WTC11 (cell line): Measurements from ENCODE around the gene VASH1. TPM values are rescaled to one million over a fixed set of nuclear protein-coding genes. Genes with fewer than 3 reads are reported as not detected.
A peak's percentile ranks its signal among the peaks of the same experiment; 100 is the strongest.

Experiments used
- ATAC-seq: fragments of 200-7000 bp; cut with Tn5 transposase; 2 replicates; pipeline ENCODE4 v1.10.0; 2021; ENCODE audit warnings: mild to moderate bottlenecking, moderate library complexity
- Bru-seq: library from RNA; stranded (reverse); fragments of 400-500 nt; gene quantifications from one replicate; lab custom pipeline; 2021; lab: Mats Ljungman, UMichigan
- CTCF ChIA-PET: fragments of 300-600 bp; sonication (Branson Sonifier 250); formaldehyde crosslinking; loops from one replicate; lab custom pipeline; 2021; ENCODE audit warnings: antibody characterized with exemption; lab: Charles Lee
- POLR2A ChIA-PET: fragments of 350-600 bp; sonication (Branson Sonifier 250); formaldehyde crosslinking; loops from one replicate; lab custom pipeline; 2021; ENCODE audit warnings: antibody characterized with exemption; lab: Charles Lee
- DNase-seq: peaks from one replicate; pipeline ENCODE4 v3.0.0; 2021; ENCODE audit warnings: low spot score
- H3K27ac Mint-ChIP-seq: 2 replicates; pipeline ENCODE4 v1.8.0; 2021; ENCODE audit warnings: mixed read lengths
- H3K27me3 Mint-ChIP-seq: 2 replicates; pipeline ENCODE4 v1.8.0; 2021; ENCODE audit warnings: low read depth, mild to moderate bottlenecking, moderate library complexity, mixed read lengths
- H3K36me3 Mint-ChIP-seq: 2 replicates; pipeline ENCODE4 v1.8.0; 2021; ENCODE audit warnings: mixed read lengths
- H3K4me1 Mint-ChIP-seq: 2 replicates; pipeline ENCODE4 v1.8.0; 2022; ENCODE audit warnings: mixed read lengths
- H3K4me3 Mint-ChIP-seq: 2 replicates; pipeline ENCODE4 v1.8.0; 2021; ENCODE audit warnings: mild to moderate bottlenecking, moderate library complexity, mixed read lengths
- H3K9me3 Mint-ChIP-seq: 2 replicates; pipeline ENCODE4 v1.8.0; 2021; ENCODE audit warnings: mixed read lengths
- ARID4B ChIP-seq: sonication (generic); formaldehyde crosslinking; IDR thresholded peaks from 2 replicates; pipeline ENCODE4 v1.8.0; 2023; ENCODE audit warnings: missing genetic modification reagents, mild to moderate bottlenecking, borderline replicate concordance
- ATF1 ChIP-seq: sonication (generic); formaldehyde crosslinking; IDR thresholded peaks from 2 replicates; pipeline ENCODE4 v1.8.1; 2023; ENCODE audit warnings: mild to moderate bottlenecking, moderate library complexity, missing genetic modification reagents
- ATF6 ChIP-seq: sonication (generic); formaldehyde crosslinking; IDR thresholded peaks from 2 replicates; pipeline ENCODE4 v1.8.1; 2023; ENCODE audit warnings: mild to moderate bottlenecking, missing genetic modification reagents
- CREM ChIP-seq: sonication (generic); formaldehyde crosslinking; IDR thresholded peaks from 2 replicates; pipeline ENCODE4 v1.8.1; 2022; ENCODE audit warnings: mild to moderate bottlenecking, missing genetic modification reagents, moderate library complexity
- E2F4 ChIP-seq: sonication (generic); formaldehyde crosslinking; IDR thresholded peaks from 2 replicates; pipeline ENCODE4 v1.8.1; 2022; ENCODE audit warnings: low read depth, mild to moderate bottlenecking, moderate library complexity, missing genetic modification reagents, borderline replicate concordance
- E2F5 ChIP-seq: sonication (generic); formaldehyde crosslinking; IDR thresholded peaks from 2 replicates; pipeline ENCODE4 v1.8.1; 2022; ENCODE audit warnings: mild to moderate bottlenecking, moderate library complexity, missing genetic modification reagents
- ELF4 ChIP-seq: sonication (generic); formaldehyde crosslinking; IDR thresholded peaks from 2 replicates; pipeline ENCODE4 v1.8.1; 2022; ENCODE audit warnings: low read depth, mild to moderate bottlenecking, moderate library complexity, missing genetic modification reagents
- ESRRA ChIP-seq: sonication (generic); formaldehyde crosslinking; IDR thresholded peaks from 2 replicates; pipeline ENCODE4 v1.8.1; 2022; ENCODE audit warnings: mild to moderate bottlenecking, missing genetic modification reagents, borderline replicate concordance
- FOXK1 ChIP-seq: sonication (generic); formaldehyde crosslinking; IDR thresholded peaks from 2 replicates; pipeline ENCODE4 v1.8.0; 2022; ENCODE audit warnings: mild to moderate bottlenecking, moderate library complexity, missing genetic modification reagents
- FOXP4 ChIP-seq: sonication (generic); formaldehyde crosslinking; IDR thresholded peaks from 2 replicates; pipeline ENCODE4 v1.8.0; 2022; ENCODE audit warnings: mild to moderate bottlenecking, missing genetic modification reagents
- HMGXB4 ChIP-seq: sonication (generic); formaldehyde crosslinking; IDR thresholded peaks from 2 replicates; pipeline ENCODE4 v1.8.1; 2023; ENCODE audit warnings: mild to moderate bottlenecking, moderate library complexity, missing genetic modification reagents
- JUN ChIP-seq: sonication (generic); formaldehyde crosslinking; IDR thresholded peaks from 2 replicates; pipeline ENCODE4 v1.8.0; 2023; ENCODE audit warnings: mild to moderate bottlenecking, missing genetic modification reagents
- MLX ChIP-seq: sonication (generic); formaldehyde crosslinking; IDR thresholded peaks from 2 replicates; pipeline ENCODE4 v1.8.1; 2023; ENCODE audit warnings: mild to moderate bottlenecking, missing genetic modification reagents, moderate library complexity
- MYBL2 ChIP-seq: sonication (generic); formaldehyde crosslinking; IDR thresholded peaks from 2 replicates; pipeline ENCODE4 v1.8.1; 2023; ENCODE audit warnings: mild to moderate bottlenecking, moderate library complexity, missing genetic modification reagents
- OVOL2 ChIP-seq: fragments of 250-450 bp; sonication (Bioruptor Pico); IDR thresholded peaks from 2 replicates; pipeline ENCODE4 v1.9.0; 2021; ENCODE audit warnings: mild to moderate bottlenecking, borderline replicate concordance
- PRRX2 ChIP-seq: fragments of 250-450 bp; sonication (Bioruptor Pico); IDR thresholded peaks from 2 replicates; pipeline ENCODE4 v1.8.0; 2021; ENCODE audit warnings: mild to moderate bottlenecking
- SMAD3 ChIP-seq: sonication (generic); formaldehyde crosslinking; IDR thresholded peaks from 2 replicates; pipeline ENCODE4 v1.8.0; 2022; ENCODE audit warnings: missing genetic modification reagents, mild to moderate bottlenecking, borderline replicate concordance
- SP1 ChIP-seq: sonication (generic); formaldehyde crosslinking; conservative IDR thresholded peaks from 2 replicates; pipeline ENCODE4 v1.8.1; 2022; ENCODE audit warnings: missing genetic modification reagents
- TCF7 ChIP-seq: sonication (generic); formaldehyde crosslinking; IDR thresholded peaks from 2 replicates; pipeline ENCODE4 v1.8.0; 2022; ENCODE audit warnings: mild to moderate bottlenecking, low read depth, missing genetic modification reagents, moderate library complexity
- ZNF263 ChIP-seq: sonication (generic); formaldehyde crosslinking; IDR thresholded peaks from 2 replicates; pipeline ENCODE4 v1.8.1; 2022; ENCODE audit warnings: low read depth, mild to moderate bottlenecking, moderate library complexity, missing genetic modification reagents
- long read RNA-seq, 3 experiments: library from RNA in 1 of 3; library from capped mRNA in 1 of 3; library from polyadenylated mRNA in 1 of 3; unstranded in 2 of 3; stranded (forward) in 1 of 3; transcript quantifications; one replicate each; pipeline ENCODE4 v2.0.0, GENCODE V29; 2021
- total RNA-seq: library from RNA; stranded (reverse); gene quantifications from 3 replicates; pipeline ENCODE4 v1.2.3, GENCODE V29; 2021

VASH1 gene
- 7.2 to 10.9 TPM (median 10.5 TPM) in 3 replicates for total RNA-seq
- Bru-seq, nascent RNA, result percentile 47 among the genes with signal in this experiment
- long read RNA-seq, experiment 1, full-length matches to known transcripts, result 6 of 19 reads
- long read RNA-seq, experiment 1, partial matches to known transcripts, result 0 of 19 reads
- long read RNA-seq, experiment 1, other reads (novel, unspliced or antisense), result 13 of 19 reads
- long read RNA-seq, experiment 2, full-length matches to known transcripts, result 3 of 14 reads
- long read RNA-seq, experiment 2, partial matches to known transcripts, result 0 of 14 reads
- long read RNA-seq, experiment 2, other reads (novel, unspliced or antisense), result 11 of 14 reads
- long read RNA-seq, experiment 3, result 0 reads

- Mint-ChIP-seq H3K27me3 (peaks cover 80% of the 10 kb centered on the region), H3K27ac (no peak within 1 kb of the TSS)
- ATAC-seq, result peak; percentile 80
- TF ChIP-seq SMAD3 (CRISPR knock-in tag) (no peak), E2F5 (peak; percentile 62), MLX (CRISPR knock-in tag) (no peak), ZNF263 (CRISPR knock-in tag) (no peak; the same call in 1 of the 2 replicates), ELF4 (peak; percentile 66; the same call in 1 of the 2 replicates), ATF1 (CRISPR knock-in tag) (peak; percentile 66; the same call in 1 of the 2 replicates), E2F4 (CRISPR knock-in tag) (peak; percentile 54; the same call in 1 of the 2 replicates), FOXK1 (CRISPR knock-in tag) (peak; percentile 12; the same call in 1 of the 2 replicates), ARID4B (CRISPR knock-in tag) (peak; percentile 17; the same call in 1 of the 2 replicates), JUN (CRISPR knock-in tag) (no peak), ATF6 (CRISPR knock-in tag) (no peak), FOXP4 (CRISPR knock-in tag) (peak; percentile 56), MYBL2 (peak; percentile 47; the same call in 1 of the 2 replicates), PRRX2 (CRISPR knock-in tag) (no peak), OVOL2 (CRISPR knock-in tag) (no peak), HMGXB4 (CRISPR knock-in tag) (peak; percentile 31; the same call in 1 of the 2 replicates), TCF7 (CRISPR knock-in tag) (peak; percentile 7; the same call in 1 of the 2 replicates), CREM (peak; percentile 73), ESRRA (CRISPR knock-in tag) (0 out of 2 replicates have a peak, but pooled peaks have one; percentile 32), SP1 (CRISPR knock-in tag) (peak; percentile 28)
Observed at GRCh38 chr14:76761136-76761959, at the start of gene VASH1. TSS of gene VASH1 (plus strand) at chr14:76761468. CDS start at chr14:76762822, 1,354 bp downstream.

More at GRCh38 chr14:76761136-76761959, at the start of gene VASH1:
- peak within 1 kb of the TSS; percentile 80 for H3K4me3 Mint-ChIP-seq
- ChIA-PET POLR2A (no interaction called here), CTCF (interaction anchor here (1.1 to 1.5 kb wide), 5 partner anchors 9 to 114 kb away, joined by 3 to 9 read pairs (median 4); no protein-coding TSS in a partner anchor)
- DNase-seq, result peak; percentile 59
- H3K36me3 Mint-ChIP-seq, result no peaks in the 10 kb centered on the region
- no peaks in the 10 kb centered on the region for H3K9me3 Mint-ChIP-seq
- peaks cover 15% of the 10 kb centered on the region for H3K4me1 Mint-ChIP-seq
